Astrocyte of the hippocampus (primary cell): ENCODE results near the gene MYO5B.

Source experiments
- DNase-seq: peaks from one replicate; pipeline ENCODE4 v3.0.0; 2011; ENCODE audit warnings: low read depth, low spot score

The MYO5B gene

GRCh38 chr18:49924293-49924983, 270.5 kb downstream of the MYO5B start:
- DNase-seq, result peak; percentile 18

GRCh38 chr18:49922228-49922627, 272.7 kb downstream of the MYO5B start:
- DNase-seq, result no peak

- peak; percentile 37 for DNase-seq
These were observed 273.5 kb downstream of the MYO5B start for GRCh38 chr18:49921318-49921985.

- peak; percentile 91 for DNase-seq
These were observed 274.2 kb downstream of the MYO5B start for GRCh38 chr18:49920731-49921130.

- DNase-seq, result no peak
These were observed 277.2 kb downstream of the MYO5B start for GRCh38 chr18:49917742-49918141.

GRCh38 chr18:49915352-49915751, 279.6 kb downstream of the MYO5B start:
- no peak for DNase-seq

- DNase-seq, result no peak
These were observed 281.7 kb downstream of the MYO5B start for GRCh38 chr18:49913221-49913620.

- peak; percentile 63 for DNase-seq
These were observed 283.5 kb downstream of the MYO5B start for GRCh38 chr18:49911427-49911826.

GRCh38 chr18:49910986-49911385, 284.0 kb downstream of the MYO5B start:
- peak; percentile 46 for DNase-seq

GRCh38 chr18:49910019-49910418, 284.9 kb downstream of the MYO5B start:
- DNase-seq, result no peak

GRCh38 chr18:49907346-49907929, 287.5 kb downstream of the MYO5B start:
- peak; percentile 58 for DNase-seq

- DNase-seq, result no peak
These were observed 289.2 kb downstream of the MYO5B start for GRCh38 chr18:49905771-49906170.

- DNase-seq, result no peak
These were observed 289.9 kb downstream of the MYO5B start for GRCh38 chr18:49904871-49905555.

- DNase-seq, result no peak
These were observed 293.0 kb downstream of the MYO5B start for GRCh38 chr18:49901862-49902340.

GRCh38 chr18:49899657-49900330, 295.2 kb downstream of the MYO5B start:
- DNase-seq, result no peak

GRCh38 chr18:49898421-49898820, 296.5 kb downstream of the MYO5B start:
- DNase-seq, result peak; percentile 87

- DNase-seq, result no peak
These were observed 300.3 kb downstream of the MYO5B start for GRCh38 chr18:49894517-49895226.

- no peak for DNase-seq
These were observed 301.9 kb downstream of the MYO5B start for GRCh38 chr18:49893036-49893435.

GRCh38 chr18:49892148-49892924, 302.6 kb downstream of the MYO5B start:
- DNase-seq, result peak; percentile 67

GRCh38 chr18:49890041-49890440, 304.9 kb downstream of the MYO5B start:
- no peak for DNase-seq
